HEK293T (cell line): ENCODE results near the gene NAV2.

ENCODE experiments used
- BHLHE40 ChIP-seq: fragments of 450-650 bp; IDR thresholded peaks from 2 replicates; pipeline ENCODE4 v1.6.1; 2016; ENCODE audit warnings: mild to moderate bottlenecking, moderate library complexity, borderline replicate concordance
- CTBP1 ChIP-seq: fragments of 450-650 bp; IDR thresholded peaks from 2 replicates; pipeline ENCODE4 v1.6.1; 2016; ENCODE audit warnings: borderline replicate concordance
- FOXA1 ChIP-seq: fragments of 450-650 bp; IDR thresholded peaks from 2 replicates; pipeline ENCODE4 v1.6.1; 2016; ENCODE audit warnings: mild to moderate bottlenecking
- FOXM1 ChIP-seq: fragments of 450-650 bp; IDR thresholded peaks from 2 replicates; pipeline ENCODE4 v1.6.1; 2017; ENCODE audit warnings: mild to moderate bottlenecking, borderline replicate concordance
- HDGF ChIP-seq: fragments of 450-650 bp; IDR thresholded peaks from 2 replicates; pipeline ENCODE4 v1.6.1; 2017; ENCODE audit warnings: antibody characterized with exemption, borderline replicate concordance
- L3MBTL2 ChIP-seq: fragments of 450-650 bp; conservative IDR thresholded peaks from 2 replicates; pipeline ENCODE4 v1.6.1; 2016; ENCODE audit warnings: mild to moderate bottlenecking
- PKNOX1 ChIP-seq: fragments of 450-650 bp; IDR thresholded peaks from 2 replicates; pipeline ENCODE4 v1.6.1; 2016
- SP1 ChIP-seq: fragments of 450-650 bp; IDR thresholded peaks from 2 replicates; pipeline ENCODE4 v1.6.1; 2017
- SUZ12 ChIP-seq: fragments of 450-650 bp; IDR thresholded peaks from 2 replicates; pipeline ENCODE4 v1.6.1; 2016; ENCODE audit warnings: mild to moderate bottlenecking
- TARDBP ChIP-seq: fragments of 450-650 bp; IDR thresholded peaks from 2 replicates; pipeline ENCODE4 v1.6.1; 2016
- ZNF384 ChIP-seq: fragments of 450-650 bp; IDR thresholded peaks from 2 replicates; pipeline ENCODE4 v1.6.1; 2016

GRCh38 chr11:19729141-19729540, 16.5 kb downstream of the NAV2 start:
- TF ChIP-seq SP1 (no peak), ZNF384 (no peak), FOXM1 (no peak), SUZ12 (no peak), L3MBTL2 (no peak), FOXA1 (no peak), TARDBP (no peak), HDGF (no peak), CTBP1 (no peak), BHLHE40 (no peak), PKNOX1 (no peak)
